ENCODE measurements around the gene TMCC3.

DNA sequence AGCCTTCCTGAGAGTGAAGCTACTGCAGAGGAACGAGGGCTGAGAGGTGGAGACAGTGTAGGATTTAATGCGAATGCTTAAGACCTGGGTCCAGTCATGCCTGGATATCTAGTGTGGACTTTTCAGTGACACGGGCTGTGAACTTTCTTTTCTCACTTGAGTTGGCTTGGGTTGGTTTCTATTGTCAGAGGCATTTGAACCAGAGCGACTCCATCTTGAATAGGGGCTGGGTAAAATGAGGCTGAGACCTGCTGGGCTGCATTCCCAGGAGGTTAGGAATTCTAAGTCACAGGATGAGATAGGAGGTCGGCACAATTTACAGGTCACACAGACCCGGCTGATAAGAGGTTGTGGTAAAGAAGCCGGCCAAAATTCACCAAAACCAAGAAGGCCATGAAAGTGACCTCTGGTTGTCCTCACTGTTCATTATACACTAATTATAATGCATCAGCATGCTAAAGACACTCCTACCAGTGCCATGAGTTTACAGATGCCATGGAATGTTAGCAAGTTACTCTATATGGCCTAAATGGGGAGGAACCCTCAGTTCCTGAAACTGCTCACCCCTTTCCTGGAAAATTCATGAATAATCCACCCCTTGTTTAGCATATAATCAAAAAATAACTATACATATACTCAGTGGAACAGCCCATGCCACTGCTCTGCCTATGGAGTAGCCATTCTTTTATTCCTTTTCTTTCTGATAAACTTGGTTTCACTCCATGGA lies 34.2 kb upstream of the TMCC3 start:
- TF ChIP-seq, protein P1, sequence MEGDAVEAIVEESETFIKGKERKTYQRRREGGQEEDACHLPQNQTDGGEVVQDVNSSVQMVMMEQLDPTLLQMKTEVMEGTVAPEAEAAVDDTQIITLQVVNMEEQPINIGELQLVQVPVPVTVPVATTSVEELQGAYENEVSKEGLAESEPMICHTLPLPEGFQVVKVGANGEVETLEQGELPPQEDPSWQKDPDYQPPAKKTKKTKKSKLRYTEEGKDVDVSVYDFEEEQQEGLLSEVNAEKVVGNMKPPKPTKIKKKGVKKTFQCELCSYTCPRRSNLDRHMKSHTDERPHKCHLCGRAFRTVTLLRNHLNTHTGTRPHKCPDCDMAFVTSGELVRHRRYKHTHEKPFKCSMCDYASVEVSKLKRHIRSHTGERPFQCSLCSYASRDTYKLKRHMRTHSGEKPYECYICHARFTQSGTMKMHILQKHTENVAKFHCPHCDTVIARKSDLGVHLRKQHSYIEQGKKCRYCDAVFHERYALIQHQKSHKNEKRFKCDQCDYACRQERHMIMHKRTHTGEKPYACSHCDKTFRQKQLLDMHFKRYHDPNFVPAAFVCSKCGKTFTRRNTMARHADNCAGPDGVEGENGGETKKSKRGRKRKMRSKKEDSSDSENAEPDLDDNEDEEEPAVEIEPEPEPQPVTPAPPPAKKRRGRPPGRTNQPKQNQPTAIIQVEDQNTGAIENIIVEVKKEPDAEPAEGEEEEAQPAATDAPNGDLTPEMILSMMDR (IDR thresholded peaks at IDR 0.05) = no peak
- TF ChIP-seq TCF7L2 (IDR thresholded peaks at IDR 0.05; ENCODE audit: low read depth, low read length) = no peak

Data from Panc1 (cell line).